Central memory CD8-positive, alpha-beta T cell (primary cell): Measurements from ENCODE around the gene HAGH.
A peak's percentile ranks its signal among the peaks of the same experiment; 100 is the strongest.

Experiments used
- ATAC-seq: fragments of 150-1000 bp; cut with Tn5 transposase; replicated peaks from 2 replicates; pipeline ENCODE4 v1.10.0; 2022; ENCODE audit warnings: mild to moderate bottlenecking, moderate FRiP score, moderate number of reproducible peaks; ENCODE audit not compliant: poor library complexity, severe bottlenecking; ENCODE audit errors: extremely low read depth
- DNase-seq, 2 donors: peaks; one replicate each; pipeline ENCODE4 v3.0.0; 2021; ENCODE audit warnings: low spot score in 2 of 2
- H3K27ac Mint-ChIP-seq: one replicate; pipeline ENCODE4 v1.8.0; 2022; ENCODE audit warnings: low read depth, mild to moderate bottlenecking, moderate library complexity, mixed read lengths
- H3K27me3 Mint-ChIP-seq: one replicate; pipeline ENCODE4 v1.8.0; 2022; ENCODE audit warnings: mixed read lengths
- H3K36me3 Mint-ChIP-seq: one replicate; pipeline ENCODE4 v1.8.0; 2022; ENCODE audit warnings: mild to moderate bottlenecking, moderate library complexity, mixed read lengths; ENCODE audit not compliant: insufficient read depth
- H3K4me1 Mint-ChIP-seq: one replicate; pipeline ENCODE4 v1.8.0; 2022; ENCODE audit warnings: mixed read lengths
- H3K4me3 Mint-ChIP-seq: one replicate; pipeline ENCODE4 v1.8.0; 2022; ENCODE audit warnings: mild to moderate bottlenecking, moderate library complexity, mixed read lengths
- H3K9me3 Mint-ChIP-seq: one replicate; pipeline ENCODE4 v1.8.0; 2022; ENCODE audit warnings: mixed read lengths

The HAGH gene

GRCh38 chr16:1770328-1771187 is 56.1 kb downstream of the HAGH start:
- Mint-ChIP-seq H3K36me3 (peaks cover 27% of the 10 kb centered on the region), H3K27me3 (no peaks in the 10 kb centered on the region), H3K4me1 (peaks cover 14% of the 10 kb centered on the region), H3K27ac (peak overlapping the region; percentile 78), H3K4me3 (peak overlapping the region; percentile 99), H3K9me3 (no peaks in the 10 kb centered on the region)
- DNase-seq (peak in 1 of 2 donors; percentile 35), ATAC-seq (peak; percentile 20)

GRCh38 chr16:1769402-1770300 is 57.0 kb downstream of the HAGH start:
- Mint-ChIP-seq H3K27me3 (no peaks in the 10 kb centered on the region), H3K9me3 (no peaks in the 10 kb centered on the region), H3K4me3 (peak overlapping the region; percentile 99), H3K27ac (peak overlapping the region; percentile 78), H3K36me3 (peaks cover 27% of the 10 kb centered on the region), H3K4me1 (peaks cover 14% of the 10 kb centered on the region)
- ATAC-seq (no peak), DNase-seq (no peak)

GRCh38 chr16:1768767-1769401 is 57.7 kb downstream of the HAGH start:
- no peak overlapping the region for H3K4me3 Mint-ChIP-seq

GRCh38 chr16:1768061-1768766 is 58.4 kb downstream of the HAGH start:
- no peak overlapping the region for H3K4me3 Mint-ChIP-seq
- H3K27ac Mint-ChIP-seq: peak overlapping the region; percentile 46
- no peak for DNase-seq
- no peak for ATAC-seq
- H3K27me3 Mint-ChIP-seq: no peaks in the 10 kb centered on the region
- H3K4me1 Mint-ChIP-seq: peaks cover 14% of the 10 kb centered on the region
- H3K9me3 Mint-ChIP-seq: no peaks in the 10 kb centered on the region
- H3K36me3 Mint-ChIP-seq: peaks cover 28% of the 10 kb centered on the region

More at GRCh38 chr16:1768767-1769401, 57.7 kb downstream of the HAGH start:
- Mint-ChIP-seq H3K9me3 (no peaks in the 10 kb centered on the region), H3K36me3 (peaks cover 30% of the 10 kb centered on the region), H3K27ac (peak overlapping the region; percentile 46), H3K27me3 (no peaks in the 10 kb centered on the region), H3K4me1 (peaks cover 14% of the 10 kb centered on the region)
- DNase-seq (no peak), ATAC-seq (no peak)

- Mint-ChIP-seq H3K4me1 (peaks cover 13% of the 10 kb centered on the region), H3K27ac (no peak overlapping the region), H3K4me3 (no peak overlapping the region), H3K27me3 (no peaks in the 10 kb centered on the region), H3K36me3 (peaks cover 24% of the 10 kb centered on the region), H3K9me3 (no peaks in the 10 kb centered on the region)
- no peak for DNase-seq
- no peak for ATAC-seq
Measured at GRCh38 chr16:1767116-1767994, 59.3 kb downstream of the HAGH start.

- Mint-ChIP-seq H3K36me3 (peaks cover 22% of the 10 kb centered on the region), H3K27ac (no peak overlapping the region), H3K4me3 (no peak overlapping the region), H3K27me3 (no peaks in the 10 kb centered on the region), H3K4me1 (peaks cover 7% of the 10 kb centered on the region), H3K9me3 (no peaks in the 10 kb centered on the region)
- ATAC-seq (no peak), DNase-seq (no peak)
Measured at GRCh38 chr16:1766701-1767100, 59.9 kb downstream of the HAGH start.

- Mint-ChIP-seq H3K27ac (no peak overlapping the region), H3K36me3 (peaks cover 22% of the 10 kb centered on the region), H3K9me3 (no peaks in the 10 kb centered on the region), H3K4me3 (no peak overlapping the region), H3K27me3 (no peaks in the 10 kb centered on the region), H3K4me1 (peaks cover 6% of the 10 kb centered on the region)
- DNase-seq (no peak), ATAC-seq (no peak)
Measured at GRCh38 chr16:1766231-1766630, 60.4 kb downstream of the HAGH start.

GRCh38 chr16:1765826-1766225 is 60.8 kb downstream of the HAGH start:
- Mint-ChIP-seq H3K9me3 (no peaks in the 10 kb centered on the region), H3K36me3 (peaks cover 22% of the 10 kb centered on the region), H3K27me3 (no peaks in the 10 kb centered on the region), H3K4me3 (no peak overlapping the region), H3K27ac (no peak overlapping the region), H3K4me1 (peaks cover 6% of the 10 kb centered on the region)
- ATAC-seq: no peak
- no peak for DNase-seq

- Mint-ChIP-seq H3K4me1 (peaks cover 2% of the 10 kb centered on the region), H3K4me3 (no peak overlapping the region), H3K27ac (no peak overlapping the region), H3K27me3 (no peaks in the 10 kb centered on the region), H3K9me3 (no peaks in the 10 kb centered on the region), H3K36me3 (peaks cover 22% of the 10 kb centered on the region)
- ATAC-seq (no peak), DNase-seq (no peak)
Measured at GRCh38 chr16:1764971-1765370, 61.7 kb downstream of the HAGH start.

- Mint-ChIP-seq H3K27me3 (no peaks in the 10 kb centered on the region), H3K36me3 (peaks cover 20% of the 10 kb centered on the region), H3K4me3 (no peak overlapping the region), H3K4me1 (no peaks in the 10 kb centered on the region), H3K27ac (no peak overlapping the region), H3K9me3 (no peaks in the 10 kb centered on the region)
- DNase-seq: no peak
- ATAC-seq: no peak
Measured at GRCh38 chr16:1763521-1764511, 62.8 kb downstream of the HAGH start.
